Measurements from ENCODE around the gene TAX1BP3.

Gene TAX1BP3

GRCh38 chr17:3621146-3621720 lies 47.1 kb downstream of the TAX1BP3 start:
- no peak overlapping the region for H3K9ac ChIP-seq
- TF ChIP-seq CTCF (IDR thresholded peaks at IDR 0.05), result no peak
- no peaks in the 10 kb centered on the region for H3K36me3 ChIP-seq (ENCODE audit: control insufficient read depth, insufficient read depth, low read length)

GRCh38 chr17:3615160-3615870 lies 53.1 kb downstream of the TAX1BP3 start:
- H3K27me3 ChIP-seq (ENCODE audit: control insufficient read depth, insufficient read depth, low read length), result no peaks in the 10 kb centered on the region
- no peak overlapping the region for H2AFZ ChIP-seq
- no peak overlapping the region for H3K4me3 ChIP-seq (ENCODE audit: low read depth, low read length)
- no peaks in the 10 kb centered on the region for H3K79me2 ChIP-seq
- no peak overlapping the region for H3K27ac ChIP-seq
- no peaks in the 10 kb centered on the region for H3K9me3 ChIP-seq (ENCODE audit: control insufficient read depth, low read length)
- H3K36me3 ChIP-seq (ENCODE audit: control insufficient read depth, insufficient read depth, low read length), result no peaks in the 10 kb centered on the region
- TF ChIP-seq CTCF (IDR thresholded peaks at IDR 0.05), result no peak
- H3K9ac ChIP-seq, result no peak overlapping the region
- H3K4me1 ChIP-seq, result no peaks in the 10 kb centered on the region
- no peak overlapping the region for H3K4me2 ChIP-seq (ENCODE audit: low read length)

More at GRCh38 chr17:3621146-3621720, 47.1 kb downstream of the TAX1BP3 start:
- H3K27ac ChIP-seq, result no peak overlapping the region
- H3K4me2 ChIP-seq (ENCODE audit: low read length), result no peak overlapping the region
- H3K27me3 ChIP-seq (ENCODE audit: control insufficient read depth, insufficient read depth, low read length), result no peaks in the 10 kb centered on the region
- no peak overlapping the region for H2AFZ ChIP-seq
- H3K4me3 ChIP-seq (ENCODE audit: low read depth, low read length), result no peak overlapping the region
- H3K9me3 ChIP-seq (ENCODE audit: control insufficient read depth, low read length), result no peaks in the 10 kb centered on the region
- no peaks in the 10 kb centered on the region for H3K79me2 ChIP-seq
- H3K4me1 ChIP-seq, result no peaks in the 10 kb centered on the region

GRCh38 chr17:3613124-3613523 lies 55.3 kb downstream of the TAX1BP3 start:
- Histone ChIP-seq H3K36me3 (ENCODE audit: control insufficient read depth, insufficient read depth, low read length) (no peaks in the 10 kb centered on the region), H3K4me2 (ENCODE audit: low read length) (no peak overlapping the region), H3K4me1 (no peaks in the 10 kb centered on the region), H3K9ac (no peak overlapping the region), H3K79me2 (no peaks in the 10 kb centered on the region), H3K27ac (no peak overlapping the region), H3K9me3 (ENCODE audit: control insufficient read depth, low read length) (no peaks in the 10 kb centered on the region), H3K4me3 (ENCODE audit: low read depth, low read length) (no peak overlapping the region), H3K27me3 (ENCODE audit: control insufficient read depth, insufficient read depth, low read length) (no peaks in the 10 kb centered on the region), H2AFZ (no peak overlapping the region)
- no peak for TF ChIP-seq CTCF (IDR thresholded peaks at IDR 0.05)
